ENCODE results near the gene AFF4. TPM values are rescaled to one million over a fixed set of nuclear protein-coding genes. Genes with fewer than 3 reads are reported as not detected.

AFF4 gene
- total RNA-seq, 2 experiments from 2014 or later = 97.9 to 103 TPM

GRCh38 chr5:132832612-132833011 is 130.8 kb downstream of the AFF4 start:
- intact Hi-C loops (cut with DNase I, micrococcal nuclease) = loop anchor here in 1 of 2 experiments (5.0 kb wide), 1 partner anchor 50 kb away; no protein-coding TSS in a partner anchor
- POLR2A ChIA-PET = no interaction called here
- ATAC-seq (ENCODE audit: poor library complexity) (no peak), DNase-seq (no peak)
- H3K9me3 ChIP-seq (ENCODE audit: control insufficient read depth in 1 of 2, insufficient read depth in 1 of 2, low read length in 2 of 2) = no peaks in the 10 kb centered on the region
- no peak overlapping the region for H3K4me3 ChIP-seq (ENCODE audit: low read length)
- no peak overlapping the region for H3K27ac ChIP-seq (ENCODE audit: low read depth in 1 of 2, low read length in 2 of 2)
- H3K36me3 ChIP-seq (ENCODE audit: insufficient read depth, low read length) = no peaks in the 10 kb centered on the region
- no peak overlapping the region for H3K27ac Mint-ChIP-seq
- H3K27me3 ChIP-seq (ENCODE audit: control insufficient read depth in 1 of 2, insufficient read depth in 2 of 2, low read length in 2 of 2) = peaks cover 17 to 28% of the 10 kb centered on the region in 2 experiments
- H3K4me1 Mint-ChIP-seq (ENCODE audit: low read depth) = peaks cover 17% of the 10 kb centered on the region
- TF ChIP-seq CTCF (IDR thresholded peaks at IDR 0.05) = no peak
- H3K4me1 ChIP-seq (ENCODE audit: insufficient read depth, low read length) = peaks cover 12% of the 10 kb centered on the region
- no peaks in the 10 kb centered on the region for H3K36me3 Mint-ChIP-seq (ENCODE audit: low read depth)
- H3K4me3 Mint-ChIP-seq = peak overlapping the region; percentile 63
- H3K27me3 Mint-ChIP-seq = peaks cover 40% of the 10 kb centered on the region
- CTCF ChIA-PET = interaction anchor here (0.6 kb wide), 1 partner anchor 1194 kb away, joined by 3 read pairs; no protein-coding TSS in a partner anchor
- H3K9me3 Mint-ChIP-seq = no peaks in the 10 kb centered on the region

GRCh38 chr5:132831095-132831860 is 132.2 kb downstream of the AFF4 start:
- CTCF ChIA-PET = interaction anchor here (1.0 to 1.7 kb wide), 3 partner anchors 11 to 52 kb away, joined by 4 to 13 read pairs (median 6); no protein-coding TSS in a partner anchor
- DNase-seq (no peak), ATAC-seq (ENCODE audit: poor library complexity) (no peak)
- no peak for TF ChIP-seq CTCF (IDR thresholded peaks at IDR 0.05)
- Mint-ChIP-seq H3K36me3 (ENCODE audit: low read depth) (no peaks in the 10 kb centered on the region), H3K27me3 (peaks cover 54% of the 10 kb centered on the region), H3K9me3 (no peaks in the 10 kb centered on the region), H3K4me1 (ENCODE audit: low read depth) (peaks cover 17% of the 10 kb centered on the region), H3K27ac (no peak overlapping the region), H3K4me3 (peak overlapping the region; percentile 86)
- H3K9me3 ChIP-seq (ENCODE audit: control insufficient read depth in 1 of 2, insufficient read depth in 1 of 2, low read length in 2 of 2) = peaks cover 0 to 5% of the 10 kb centered on the region in 2 experiments
- H3K4me1 ChIP-seq (ENCODE audit: insufficient read depth, low read length) = peaks cover 12% of the 10 kb centered on the region
- H3K4me3 ChIP-seq (ENCODE audit: low read length) = no peak overlapping the region
- POLR2A ChIA-PET = no interaction called here
- peaks cover 28 to 40% of the 10 kb centered on the region in 2 experiments for H3K27me3 ChIP-seq (ENCODE audit: control insufficient read depth in 1 of 2, insufficient read depth in 2 of 2, low read length in 2 of 2)
- intact Hi-C loops (cut with DNase I, micrococcal nuclease) = loop anchor here in 1 of 2 experiments (5.0 kb wide), 1 partner anchor 51 kb away; no protein-coding TSS in a partner anchor
- no peak overlapping the region for H3K27ac ChIP-seq (ENCODE audit: low read depth in 1 of 2, low read length in 2 of 2)
- no peaks in the 10 kb centered on the region for H3K36me3 ChIP-seq (ENCODE audit: insufficient read depth, low read length)

- no peaks in the 10 kb centered on the region for H3K9me3 Mint-ChIP-seq
- CTCF ChIA-PET = interaction anchor here (0.6 to 1.7 kb wide), 8 partner anchors 9 to 83 kb away, joined by 3 to 13 read pairs (median 4); partner anchors contain the start of genes CCNI2, GDF9 and UQCRQ
- peaks cover 33 to 46% of the 10 kb centered on the region in 2 experiments for H3K27me3 ChIP-seq (ENCODE audit: control insufficient read depth in 1 of 2, insufficient read depth in 2 of 2, low read length in 2 of 2)
- peaks cover 17% of the 10 kb centered on the region for H3K4me1 Mint-ChIP-seq (ENCODE audit: low read depth)
- H3K4me3 ChIP-seq (ENCODE audit: low read length) = peak within 1 kb of the TSS; percentile 40
- H3K4me3 Mint-ChIP-seq = peak within 1 kb of the TSS; percentile 89
- ATAC-seq (ENCODE audit: poor library complexity) (peak; percentile 32), DNase-seq (peak in 3 of 14 experiments; percentile 23 to 50 (median 49))
- TF ChIP-seq CTCF (IDR thresholded peaks at IDR 0.05) = no peak
- peaks cover 0 to 5% of the 10 kb centered on the region in 2 experiments for H3K9me3 ChIP-seq (ENCODE audit: control insufficient read depth in 1 of 2, insufficient read depth in 1 of 2, low read length in 2 of 2)
- intact Hi-C loops (cut with DNase I, micrococcal nuclease) = loop anchor here (1.0 to 5.0 kb wide), 2 partner anchors 52 to 53 kb away; no protein-coding TSS in a partner anchor
- H3K4me1 ChIP-seq (ENCODE audit: insufficient read depth, low read length) = peaks cover 17% of the 10 kb centered on the region
- H3K27ac Mint-ChIP-seq = no peak within 1 kb of the TSS
- no peaks in the 10 kb centered on the region for H3K36me3 ChIP-seq (ENCODE audit: insufficient read depth, low read length)
- H3K36me3 Mint-ChIP-seq (ENCODE audit: low read depth) = no peaks in the 10 kb centered on the region
- POLR2A ChIA-PET = interaction anchor here (1.1 kb wide), 1 partner anchor 17 kb away, joined by 5 read pairs; the partner anchor contains the start of gene SOWAHA
- no peak within 1 kb of the TSS for H3K27ac ChIP-seq (ENCODE audit: low read depth in 1 of 2, low read length in 2 of 2)
- H3K27me3 Mint-ChIP-seq = peaks cover 59% of the 10 kb centered on the region
These were observed 132.9 kb downstream of the AFF4 start, which contains the start of gene SHROOM1 for GRCh38 chr5:132830436-132831094. Gene SHROOM1, minus strand, starts transcription at chr5:132830647. Its CDS starts 4,507 bp downstream, at chr5:132826140.

All from CD4-positive, alpha-beta T cell (primary cell).